HG03558 (cell line): Measurements from ENCODE around the gene DYNC1LI1.
"Not testable (repeated sequence)": the region's sequence is repeated elsewhere in the genome, so short reads cannot be mapped to it uniquely, and the experiment has no call there.

Experiments used
- ATAC-seq: cut with Tn5 transposase; IDR thresholded peaks from one replicate; pipeline ENCODE4 v1.9.1; 2021; ENCODE audit warnings: moderate number of reproducible peaks; ENCODE audit not compliant: unreplicated experiment; ENCODE audit errors: extremely low read depth

DYNC1LI1 gene

GRCh38 chr3:32586356-32586755 is 15.7 kb upstream of the DYNC1LI1 start:
- ATAC-seq = no peak

DNA sequence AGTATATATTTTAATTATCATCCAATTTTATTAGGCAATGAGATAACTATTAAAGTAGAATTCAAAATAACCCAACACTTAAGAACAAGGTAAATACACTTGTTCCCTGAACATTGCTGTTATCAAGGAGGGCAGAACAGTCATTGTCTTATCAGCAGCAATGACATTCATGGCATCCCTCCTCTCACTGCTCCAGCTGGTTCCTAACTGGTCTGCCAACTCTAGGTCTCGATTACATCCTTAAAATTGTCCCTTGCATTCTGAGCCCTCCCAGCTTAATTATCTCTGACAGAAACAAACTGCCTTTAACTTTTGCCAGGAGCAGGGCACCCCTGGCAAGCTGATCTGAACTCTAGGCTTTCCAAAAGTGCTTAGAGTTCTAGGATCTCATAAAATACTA is 14.0 kb upstream of the DYNC1LI1 start:
- ATAC-seq = no peak

DNA sequence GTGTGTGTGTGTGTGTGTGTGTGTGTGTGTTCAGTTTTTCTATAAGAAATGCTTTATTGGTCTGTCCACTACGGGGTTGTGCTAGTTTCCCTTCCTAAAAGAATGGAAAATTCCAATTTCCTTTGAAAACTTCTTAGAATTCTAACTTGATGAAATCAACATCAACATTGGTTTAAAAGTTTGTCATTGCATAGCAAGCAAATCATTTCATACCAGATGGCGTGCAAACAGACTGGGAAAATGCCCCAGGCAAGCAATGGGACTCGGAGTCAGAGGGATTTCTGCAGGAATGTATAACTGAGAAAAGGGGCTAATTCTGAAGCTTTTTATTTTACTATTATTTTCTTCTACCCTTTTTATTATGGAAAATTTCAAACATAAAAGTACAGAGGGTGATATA is 13.1 kb upstream of the DYNC1LI1 start:
- ATAC-seq = no peak

- ATAC-seq = not testable (repeated sequence)
Observed at GRCh38 chr3:32578669-32579068, 8.0 kb upstream of the DYNC1LI1 start.

DNA sequence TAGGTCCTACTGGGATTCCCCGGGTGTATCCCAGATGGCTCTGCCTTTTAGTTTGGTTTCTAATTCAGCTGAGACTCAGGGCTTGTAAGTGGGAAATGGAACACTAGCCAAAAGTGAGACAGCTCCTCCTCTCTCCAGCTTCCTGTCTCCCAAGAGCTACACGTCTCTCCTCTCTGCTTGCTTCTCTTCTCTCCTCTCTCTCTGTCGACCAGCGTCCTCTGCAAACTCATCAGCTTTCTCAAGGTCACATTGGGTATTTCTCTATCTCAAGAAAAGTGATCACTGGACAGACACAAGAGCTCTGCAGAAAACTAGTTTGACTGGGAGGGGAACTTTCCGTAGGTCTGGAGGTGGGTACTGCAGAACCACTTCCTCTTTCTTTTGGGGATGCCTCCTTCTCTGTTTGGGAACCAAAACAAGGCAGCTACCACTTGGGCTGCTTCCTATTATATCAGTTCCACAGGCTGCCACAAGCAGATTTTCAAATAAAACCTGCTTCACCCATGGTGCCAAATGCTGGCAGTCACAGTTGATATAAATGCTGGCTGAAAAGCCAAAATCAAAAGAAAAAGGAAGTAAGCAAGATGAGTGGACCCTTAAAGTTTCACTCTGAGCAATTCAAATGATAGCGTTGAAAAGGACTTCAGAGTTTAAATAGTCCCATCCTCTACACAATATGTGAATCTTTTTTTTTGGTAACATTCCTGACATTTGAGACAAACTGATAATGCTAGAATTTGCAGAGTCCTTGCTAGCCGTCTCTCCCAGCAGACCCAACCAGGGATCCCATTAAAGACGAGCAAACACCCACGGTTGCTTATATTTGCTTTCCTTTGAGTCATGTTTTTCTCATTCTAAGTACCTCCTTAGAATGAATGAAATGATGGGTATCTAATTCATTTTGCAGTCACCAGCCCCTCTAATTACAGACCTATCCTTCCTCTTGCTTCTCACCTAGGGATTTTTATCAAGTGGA is 7.2 kb upstream of the DYNC1LI1 start:
- peak; percentile 89 for ATAC-seq

DNA sequence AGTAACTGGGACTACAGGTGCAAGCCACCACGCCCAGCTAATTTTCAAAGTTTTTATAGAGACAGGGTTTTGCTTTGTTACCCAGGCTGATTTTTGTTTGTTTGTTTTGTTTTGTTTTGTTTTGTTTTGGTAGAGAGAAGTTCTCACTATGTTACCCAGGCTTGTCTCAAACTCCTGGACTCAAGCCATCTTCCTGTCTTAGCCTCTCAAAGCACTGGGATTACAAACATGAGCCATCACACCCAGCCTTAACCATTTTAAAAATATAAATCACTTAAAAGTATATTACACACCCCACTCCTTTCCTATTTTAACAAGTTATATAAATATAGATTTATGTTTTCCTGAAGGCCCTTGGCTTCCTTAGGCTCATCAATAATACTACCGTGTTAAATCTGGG is 6.5 kb upstream of the DYNC1LI1 start:
- no peak for ATAC-seq

DNA sequence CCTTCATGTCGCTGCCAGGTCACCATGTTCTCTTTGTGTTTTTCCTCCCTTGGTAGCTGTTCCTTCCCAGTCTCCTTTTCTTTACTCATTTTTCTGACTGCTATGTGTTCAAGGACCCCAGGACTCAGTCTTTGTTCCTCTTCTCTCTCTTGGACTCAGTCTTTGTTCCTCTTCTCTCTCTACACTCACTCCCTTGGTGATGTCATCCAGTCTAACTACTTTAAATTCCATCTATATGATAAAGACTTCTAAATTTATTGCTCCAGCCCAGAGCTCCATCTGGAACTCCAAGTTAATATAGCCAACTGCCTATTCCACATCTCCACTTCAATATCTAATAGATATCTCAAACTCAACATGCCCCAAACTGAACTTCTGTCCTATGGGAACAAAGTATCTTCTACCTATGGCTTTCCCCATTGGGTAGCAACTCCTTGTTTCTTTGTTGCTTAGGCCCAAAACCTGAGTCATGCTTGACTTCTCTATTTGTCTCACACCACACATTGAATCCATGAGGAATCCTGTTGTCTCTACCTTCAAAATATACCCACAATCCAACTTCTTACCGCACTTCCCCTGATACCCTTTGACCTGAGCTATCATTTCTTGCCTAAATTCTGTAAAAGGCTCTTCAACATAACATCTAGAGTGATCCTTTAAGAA is 4.9 kb upstream of the DYNC1LI1 start:
- ATAC-seq = no peak

- peak; percentile 9 for ATAC-seq
Observed at GRCh38 chr3:32571192-32571485, 481 bp upstream of the DYNC1LI1 start.

DNA sequence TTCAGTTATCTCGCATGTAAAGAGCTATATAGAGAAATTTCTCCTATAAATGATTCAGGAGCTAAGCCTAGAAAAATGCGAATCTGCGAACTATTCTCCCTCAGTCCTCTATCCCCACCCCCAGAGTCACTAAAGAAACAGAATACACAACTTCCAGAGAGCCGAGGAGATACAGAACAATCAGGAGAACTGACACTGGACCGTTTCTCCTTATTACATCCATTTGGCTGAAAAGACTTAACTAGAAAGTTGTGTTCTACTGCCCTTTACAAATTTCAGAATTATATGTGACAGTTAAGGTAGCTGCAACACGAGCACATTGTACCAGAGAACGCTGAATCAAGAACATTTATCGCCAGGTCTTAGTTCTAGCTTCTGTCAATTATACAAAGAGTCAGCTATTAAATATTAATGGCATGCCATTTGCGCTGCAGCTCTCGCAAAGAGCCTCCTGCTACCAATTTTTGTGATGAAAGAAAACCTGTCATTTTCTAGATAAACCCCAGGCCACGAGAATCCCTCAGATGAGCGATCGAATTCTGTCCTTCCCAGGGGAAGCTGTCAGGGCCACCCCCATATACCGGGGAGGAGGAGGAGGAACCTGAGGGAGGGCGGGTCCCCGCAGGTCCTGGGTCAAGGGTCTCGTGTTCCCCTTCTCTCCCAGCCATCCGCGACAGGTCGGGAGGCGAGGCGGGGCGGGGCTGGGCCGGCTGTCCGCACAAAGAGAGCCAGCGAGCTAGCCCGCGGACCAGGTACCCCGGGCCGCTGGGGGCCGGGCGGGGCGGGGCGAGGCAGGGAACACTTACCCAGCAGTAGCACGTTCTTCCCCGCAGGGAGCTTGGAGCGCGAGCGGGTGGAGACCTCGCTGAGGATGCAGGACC is 878 bp downstream of the DYNC1LI1 start:
- ATAC-seq = peak; percentile 26

DNA sequence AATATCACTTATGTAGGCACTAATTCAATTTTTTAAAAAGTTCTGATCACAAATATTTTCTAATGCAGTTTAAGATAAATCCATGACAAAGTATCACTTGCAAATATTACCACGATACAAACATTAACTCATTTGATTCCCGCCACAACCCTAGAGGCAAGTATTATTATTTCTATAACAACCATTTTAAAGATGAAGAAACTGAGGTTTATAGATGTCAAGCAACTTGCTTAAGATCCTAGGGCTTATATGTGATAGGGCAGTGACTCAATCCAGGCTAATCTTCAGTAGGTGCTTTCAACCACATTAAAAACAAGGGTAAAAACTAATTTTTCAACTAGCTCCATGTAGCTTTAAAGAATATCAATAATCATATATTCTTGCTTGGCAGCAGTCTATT is 1.7 kb downstream of the DYNC1LI1 start:
- ATAC-seq = no peak

DNA sequence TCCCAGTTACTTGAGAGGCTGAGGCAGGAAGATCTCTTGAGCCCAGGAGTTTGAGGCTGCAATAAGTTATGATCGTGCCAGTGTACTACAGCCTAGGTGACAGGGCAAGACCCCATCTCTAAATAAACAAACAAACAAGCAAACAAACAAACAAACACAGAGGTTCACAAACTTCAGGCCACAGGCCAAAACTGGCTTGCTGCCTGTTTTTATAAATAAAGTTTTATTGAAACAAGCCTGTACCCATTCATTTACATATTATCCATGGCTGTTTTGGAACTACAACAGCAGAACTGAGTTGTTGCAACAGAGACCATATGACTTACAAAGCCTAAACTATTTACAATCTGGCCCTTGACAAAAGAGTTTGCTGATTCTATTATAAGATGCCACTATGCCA is 6.5 kb downstream of the DYNC1LI1 start:
- no peak for ATAC-seq

DNA sequence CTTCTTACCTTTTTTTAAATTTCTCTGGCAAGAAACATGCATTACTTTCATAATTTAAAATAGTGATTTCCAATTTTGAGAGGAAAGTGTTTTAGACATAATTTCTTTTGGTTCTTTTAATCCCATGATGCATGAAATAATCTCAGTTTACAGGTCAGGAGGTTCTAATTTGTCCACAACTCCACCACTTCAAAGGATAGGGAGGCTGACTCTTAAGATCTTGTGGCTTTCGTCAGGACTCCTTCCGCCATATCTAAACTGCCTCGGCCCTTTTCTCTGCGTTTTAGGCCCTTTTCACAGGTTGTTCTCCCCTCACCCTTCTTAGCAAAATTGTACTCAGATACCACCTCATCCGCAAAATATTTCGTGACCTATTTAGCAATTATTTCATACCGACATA is 8.0 kb downstream of the DYNC1LI1 start:
- ATAC-seq = no peak

DNA sequence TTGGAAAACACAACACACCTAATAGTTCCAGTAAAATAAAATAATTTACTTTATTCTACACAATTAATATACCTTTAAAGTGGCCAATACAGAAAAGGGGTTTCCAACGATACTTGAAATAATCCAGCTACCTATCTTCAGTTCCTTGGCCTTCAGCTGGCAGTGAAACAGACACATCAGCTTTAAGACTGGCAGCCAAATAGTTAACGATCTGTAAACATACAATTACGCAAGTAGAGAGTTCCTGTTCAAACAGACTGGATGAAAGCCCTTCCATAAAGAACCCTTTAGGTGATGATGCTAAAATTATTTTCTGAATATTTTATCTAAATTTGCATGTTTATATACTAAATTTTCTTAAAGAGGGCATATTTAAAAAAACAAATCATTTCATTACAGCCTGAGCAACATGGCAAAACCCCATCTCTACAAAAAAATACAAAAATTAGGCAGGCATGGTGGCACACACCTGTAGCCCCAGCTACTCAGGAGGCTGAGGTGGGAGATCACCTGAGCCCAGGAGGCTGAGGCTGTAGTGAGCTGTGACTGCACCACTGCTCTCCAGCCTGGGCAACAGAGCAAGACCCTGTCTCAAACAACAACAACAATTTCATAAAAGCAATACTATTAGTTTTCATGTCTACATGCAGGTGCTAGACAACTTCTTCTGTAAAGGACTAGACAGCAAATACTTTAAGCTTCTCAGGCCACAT is 12.9 kb downstream of the DYNC1LI1 start:
- ATAC-seq = no peak

GRCh38 chr3:32556332-32556731 is 14.3 kb downstream of the DYNC1LI1 start:
- ATAC-seq = no peak

GRCh38 chr3:32553973-32554372 is 16.7 kb downstream of the DYNC1LI1 start:
- ATAC-seq = no peak

GRCh38 chr3:32553459-32553858 is 17.2 kb downstream of the DYNC1LI1 start:
- no peak for ATAC-seq

DNA sequence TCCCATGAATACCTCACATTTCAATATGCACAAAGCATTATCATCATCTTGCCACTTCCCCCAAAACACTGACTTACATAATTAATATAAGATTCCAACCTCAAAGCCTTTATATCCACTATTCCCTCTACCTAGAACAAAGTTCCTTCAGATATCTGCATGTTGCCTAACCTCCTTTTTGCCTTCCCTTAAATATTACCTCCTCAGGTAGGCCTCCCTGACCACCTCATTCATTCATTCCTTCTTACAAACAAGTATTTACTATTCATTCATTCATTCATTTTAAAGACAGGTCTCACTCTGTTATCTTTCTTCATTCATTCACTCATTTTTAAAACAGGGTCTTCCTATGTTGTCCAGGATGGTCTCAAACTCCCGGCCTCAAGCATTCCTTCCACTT is 18.6 kb downstream of the DYNC1LI1 start:
- no peak for ATAC-seq

- no peak for ATAC-seq
Observed at GRCh38 chr3:32551496-32551895, 19.2 kb downstream of the DYNC1LI1 start.

DNA sequence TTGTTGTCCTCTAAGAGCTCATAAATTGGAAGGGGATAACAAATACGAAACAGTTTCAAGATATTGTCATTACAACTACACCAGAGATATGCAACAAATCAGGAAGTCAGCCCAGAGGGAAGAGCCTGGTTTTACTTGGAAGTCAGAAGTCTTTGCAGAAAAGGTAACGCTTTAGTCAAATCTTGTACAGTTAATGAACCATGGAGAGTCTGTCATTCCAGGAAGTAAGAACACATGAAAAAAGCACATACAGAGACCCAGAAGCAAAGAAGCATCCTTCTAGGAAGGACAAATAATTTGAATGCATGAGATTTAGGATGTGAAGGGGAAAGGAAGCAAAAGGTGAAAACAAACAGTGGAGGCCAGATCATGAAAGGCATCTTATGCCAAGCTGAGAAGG is 19.6 kb downstream of the DYNC1LI1 start:
- no peak for ATAC-seq

- ATAC-seq = no peak
Observed at GRCh38 chr3:32545305-32545704, 25.4 kb downstream of the DYNC1LI1 start.
